Ishikawa (cell line): ENCODE measurements around the gene PDE11A.

Source experiments
- CEBPB ChIP-seq: IDR thresholded peaks from 2 replicates; pipeline ENCODE4 v1.6.1; 2012
- CREB1 ChIP-seq: IDR thresholded peaks from 2 replicates; pipeline ENCODE4 v1.6.1; 2012; ENCODE audit warnings: low read depth
- EGR1 ChIP-seq: IDR thresholded peaks from 2 replicates; pipeline ENCODE4 v1.6.1; 2012
- EP300 ChIP-seq: IDR thresholded peaks from 2 replicates; pipeline ENCODE4 v1.6.1; 2012; ENCODE audit warnings: borderline replicate concordance
- FOXM1 ChIP-seq: IDR thresholded peaks from 2 replicates; pipeline ENCODE4 v1.6.1; 2012; ENCODE audit warnings: low read depth, borderline replicate concordance
- NFIC ChIP-seq: IDR thresholded peaks from 2 replicates; pipeline ENCODE4 v1.6.1; 2012
- RAD21 ChIP-seq: IDR thresholded peaks from 2 replicates; pipeline ENCODE4 v1.6.1; 2012; ENCODE audit warnings: low read depth
- TAF1 ChIP-seq: IDR thresholded peaks from 2 replicates; pipeline ENCODE4 v1.6.1; 2012; ENCODE audit warnings: low read depth, mild to moderate bottlenecking
- TCF12 ChIP-seq: IDR thresholded peaks from 2 replicates; pipeline ENCODE4 v1.6.1; 2012; ENCODE audit warnings: low read depth
- TEAD4 ChIP-seq: IDR thresholded peaks from 2 replicates; pipeline ENCODE4 v1.6.1; 2012
- YY1 ChIP-seq: IDR thresholded peaks from 2 replicates; pipeline ENCODE4 v1.6.1; 2012; ENCODE audit warnings: low read depth
- ZBTB7A ChIP-seq: IDR thresholded peaks from 2 replicates; pipeline ENCODE4 v1.6.1; 2012; ENCODE audit warnings: low read depth
- TF ChIP-seq, protein P1 (sequence below): IDR thresholded peaks from 2 replicates; pipeline ENCODE4 v1.6.1; 2012
- TF ChIP-seq, protein P2 (sequence below): IDR thresholded peaks from 2 replicates; pipeline ENCODE4 v1.6.1; 2012; ENCODE audit warnings: low read depth, mild to moderate bottlenecking
- TF ChIP-seq, protein P3 (sequence below): IDR thresholded peaks from 2 replicates; pipeline ENCODE4 v1.6.1; 2012

Gene PDE11A

DNA sequence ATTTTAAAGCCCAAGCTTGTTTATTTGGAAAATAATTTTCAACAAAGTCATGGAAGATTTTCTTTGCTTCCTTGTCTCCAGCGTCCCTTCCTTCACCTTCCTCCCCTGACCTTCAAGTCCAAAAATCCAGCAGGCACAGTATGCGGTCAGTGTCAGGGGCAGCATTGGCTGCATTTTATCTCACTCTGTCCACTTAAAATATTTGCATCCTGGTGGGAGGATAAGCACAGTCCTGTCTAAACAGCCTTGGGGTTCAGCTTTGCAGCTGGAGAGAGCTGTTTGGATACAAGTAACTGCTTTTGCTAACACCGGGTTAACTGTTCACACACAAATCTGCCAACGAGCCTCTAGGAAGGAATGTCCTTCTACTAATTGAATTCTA lies 318.1 kb downstream of the PDE11A start:
- TF ChIP-seq TCF12 (no peak), FOXM1 (no peak), RAD21 (no peak), EGR1 (no peak), TAF1 (no peak), CREB1 (no peak), EP300 (no peak), NFIC (no peak), CEBPB (no peak)
- TF ChIP-seq, protein P1, sequence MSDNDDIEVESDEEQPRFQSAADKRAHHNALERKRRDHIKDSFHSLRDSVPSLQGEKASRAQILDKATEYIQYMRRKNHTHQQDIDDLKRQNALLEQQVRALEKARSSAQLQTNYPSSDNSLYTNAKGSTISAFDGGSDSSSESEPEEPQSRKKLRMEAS, result no peak
- TF ChIP-seq, protein P2, sequence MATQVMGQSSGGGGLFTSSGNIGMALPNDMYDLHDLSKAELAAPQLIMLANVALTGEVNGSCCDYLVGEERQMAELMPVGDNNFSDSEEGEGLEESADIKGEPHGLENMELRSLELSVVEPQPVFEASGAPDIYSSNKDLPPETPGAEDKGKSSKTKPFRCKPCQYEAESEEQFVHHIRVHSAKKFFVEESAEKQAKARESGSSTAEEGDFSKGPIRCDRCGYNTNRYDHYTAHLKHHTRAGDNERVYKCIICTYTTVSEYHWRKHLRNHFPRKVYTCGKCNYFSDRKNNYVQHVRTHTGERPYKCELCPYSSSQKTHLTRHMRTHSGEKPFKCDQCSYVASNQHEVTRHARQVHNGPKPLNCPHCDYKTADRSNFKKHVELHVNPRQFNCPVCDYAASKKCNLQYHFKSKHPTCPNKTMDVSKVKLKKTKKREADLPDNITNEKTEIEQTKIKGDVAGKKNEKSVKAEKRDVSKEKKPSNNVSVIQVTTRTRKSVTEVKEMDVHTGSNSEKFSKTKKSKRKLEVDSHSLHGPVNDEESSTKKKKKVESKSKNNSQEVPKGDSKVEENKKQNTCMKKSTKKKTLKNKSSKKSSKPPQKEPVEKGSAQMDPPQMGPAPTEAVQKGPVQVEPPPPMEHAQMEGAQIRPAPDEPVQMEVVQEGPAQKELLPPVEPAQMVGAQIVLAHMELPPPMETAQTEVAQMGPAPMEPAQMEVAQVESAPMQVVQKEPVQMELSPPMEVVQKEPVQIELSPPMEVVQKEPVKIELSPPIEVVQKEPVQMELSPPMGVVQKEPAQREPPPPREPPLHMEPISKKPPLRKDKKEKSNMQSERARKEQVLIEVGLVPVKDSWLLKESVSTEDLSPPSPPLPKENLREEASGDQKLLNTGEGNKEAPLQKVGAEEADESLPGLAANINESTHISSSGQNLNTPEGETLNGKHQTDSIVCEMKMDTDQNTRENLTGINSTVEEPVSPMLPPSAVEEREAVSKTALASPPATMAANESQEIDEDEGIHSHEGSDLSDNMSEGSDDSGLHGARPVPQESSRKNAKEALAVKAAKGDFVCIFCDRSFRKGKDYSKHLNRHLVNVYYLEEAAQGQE, result no peak

DNA sequence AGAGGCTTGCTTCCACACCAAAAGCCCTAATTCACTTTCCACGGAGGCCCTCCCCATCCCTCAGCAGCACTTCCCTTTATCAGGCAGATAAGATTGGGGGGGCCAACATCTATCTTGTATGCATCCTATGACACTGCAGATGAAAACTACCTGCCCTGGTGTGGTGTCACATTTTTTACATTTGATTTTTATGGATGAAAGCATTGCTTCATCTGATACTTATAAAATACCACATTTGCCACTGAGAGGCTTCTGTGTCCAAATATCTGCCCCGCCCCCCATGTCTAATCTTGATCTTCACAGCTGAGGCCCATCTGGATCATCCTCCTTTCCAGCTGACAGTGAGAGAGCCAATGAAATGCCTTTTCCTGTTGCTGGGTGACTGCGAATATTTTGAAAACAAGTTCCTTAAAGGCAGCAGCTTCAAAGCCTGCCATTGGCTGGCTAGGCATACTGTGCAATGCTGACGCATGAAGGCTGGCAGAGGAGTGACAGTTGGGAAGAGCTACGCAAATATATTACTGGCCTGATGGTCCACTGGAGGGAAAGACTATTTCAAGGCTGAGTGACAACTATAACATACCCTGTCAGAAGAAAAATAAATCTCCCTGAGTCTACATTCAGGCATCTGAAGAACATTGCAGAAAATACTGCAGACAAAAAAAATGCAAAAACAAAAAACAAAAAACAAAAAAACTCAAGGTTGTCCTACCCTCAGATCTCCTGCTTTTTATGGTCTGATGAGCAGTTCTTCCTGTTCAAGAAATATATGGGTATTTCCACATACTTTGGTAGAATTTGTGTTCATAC lies 318.7 kb downstream of the PDE11A start:
- TF ChIP-seq, protein P1, result no peak
- TF ChIP-seq YY1, result no peak
- no peak for TF ChIP-seq FOXM1
- TF ChIP-seq CEBPB, result no peak
- TF ChIP-seq TEAD4, result no peak
- no peak for TF ChIP-seq EP300
- no peak for TF ChIP-seq TCF12
- TF ChIP-seq RAD21, result no peak

DNA sequence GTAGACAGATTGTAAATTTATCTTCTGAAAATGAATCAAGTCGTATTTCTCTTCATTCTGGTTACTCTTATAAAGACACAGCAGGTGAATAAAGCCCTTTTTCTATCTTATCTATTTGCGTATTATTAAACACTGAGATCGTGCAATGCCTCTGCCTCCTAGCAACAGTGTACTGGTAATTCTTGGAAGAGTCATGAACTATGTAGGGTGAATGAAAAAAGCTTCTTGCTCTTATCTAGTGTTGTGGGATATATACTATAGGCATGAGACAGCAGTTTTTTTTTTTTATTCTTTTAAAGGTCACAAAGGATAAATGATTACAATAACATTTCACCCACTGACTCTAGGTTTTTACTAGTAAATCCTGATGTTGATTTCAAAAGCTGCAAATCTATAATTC lies 324.2 kb downstream of the PDE11A start:
- TF ChIP-seq YY1 (no peak), RAD21 (no peak), EP300 (no peak), TCF12 (no peak), TAF1 (no peak), CEBPB (no peak), CREB1 (no peak), FOXM1 (no peak), NFIC (no peak), ZBTB7A (no peak), TEAD4 (no peak)
- TF ChIP-seq, protein P3, sequence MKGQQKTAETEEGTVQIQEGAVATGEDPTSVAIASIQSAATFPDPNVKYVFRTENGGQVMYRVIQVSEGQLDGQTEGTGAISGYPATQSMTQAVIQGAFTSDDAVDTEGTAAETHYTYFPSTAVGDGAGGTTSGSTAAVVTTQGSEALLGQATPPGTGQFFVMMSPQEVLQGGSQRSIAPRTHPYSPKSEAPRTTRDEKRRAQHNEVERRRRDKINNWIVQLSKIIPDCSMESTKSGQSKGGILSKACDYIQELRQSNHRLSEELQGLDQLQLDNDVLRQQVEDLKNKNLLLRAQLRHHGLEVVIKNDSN, result no peak
- TF ChIP-seq, protein P2, result no peak
- TF ChIP-seq, protein P1, result no peak

DNA sequence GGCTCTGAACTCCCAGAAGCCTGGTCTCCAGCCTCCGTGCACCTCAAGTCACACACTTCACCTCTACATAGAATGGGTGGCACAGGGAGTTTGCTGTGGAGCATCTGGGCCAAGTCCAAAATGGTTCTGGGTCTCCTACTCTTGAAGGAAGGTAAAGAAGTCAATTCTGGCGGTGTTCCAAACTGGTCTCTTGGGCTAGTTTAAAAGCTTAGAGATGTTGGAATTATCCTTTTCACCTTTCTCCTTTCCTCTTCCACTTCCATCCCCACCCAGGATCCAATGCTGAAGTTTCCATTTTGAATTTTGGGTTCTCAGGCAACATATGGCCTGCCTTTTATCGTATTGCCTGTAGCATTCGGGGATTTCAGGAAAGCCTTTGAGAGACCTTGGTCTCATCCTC lies 325.2 kb downstream of the PDE11A start:
- TF ChIP-seq, protein P1, result no peak
- TF ChIP-seq, protein P3, result no peak
- TF ChIP-seq EGR1 (no peak), NFIC (no peak), ZBTB7A (no peak), RAD21 (no peak)
- TF ChIP-seq, protein P2, result no peak
